AG04449 (cell line): Measurements from ENCODE around the gene DVL2.

Source experiments
- CTCF ChIA-PET: fragments of 350-600 bp; formaldehyde crosslinking; extraction: SDS; loops from one replicate; lab custom pipeline; 2021; ENCODE audit warnings: antibody characterized with exemption; lab: Yijun Ruan, JAX
- POLR2A ChIA-PET: fragments of 400-600, 350-600 bp; formaldehyde crosslinking; extraction: SDS; loops from one replicate; lab custom pipeline; 2020; ENCODE audit warnings: antibody characterized with exemption, inconsistent platforms; lab: Yijun Ruan, JAX
- DNase-seq: peaks from one replicate; pipeline ENCODE4 v3.0.0-alpha.2; 2010; ENCODE audit warnings: low read depth, low spot score
- H3K4me3 ChIP-seq: 2 replicates; pipeline ENCODE4 v1.5.1; 2011; ENCODE audit warnings: low read depth, mild to moderate bottlenecking, control low read depth, low read length
- CTCF ChIP-seq: IDR thresholded peaks from one replicate; pipeline ENCODE4 v1.5.1; 2011; ENCODE audit warnings: mild to moderate bottlenecking, moderate library complexity, low read length, control low read depth, inconsistent platforms; ENCODE audit not compliant: insufficient read depth; ENCODE audit errors: missing control alignments

DVL2 gene

GRCh38 chr17:7220593-7221277 is 13.6 kb downstream of the DVL2 start:
- CTCF ChIA-PET: interaction anchor here (0.7 to 4.6 kb wide), 11 partner anchors 9 to 126 kb away, joined by 3 to 37 read pairs (median 4); no protein-coding TSS in a partner anchor

GRCh38 chr17:7219812-7220592 is 14.3 kb downstream of the DVL2 start, which contains the start of the genes ACADVL and DLG4:
TSS of gene ACADVL (plus strand) at chr17:7219938. CDS start at chr17:7219985, 47 bp downstream.
TSS of gene DLG4 (minus strand) at chr17:7219836.
- ChIA-PET CTCF (interaction anchor here (0.5 to 4.6 kb wide), 14 partner anchors 10 to 175 kb away, joined by 3 to 37 read pairs (median 4); no protein-coding TSS in a partner anchor), POLR2A (interaction anchor here (0.6 to 6.6 kb wide), 10 partner anchors 9 to 174 kb away, joined by 3 to 82 read pairs (median 5); partner anchors contain the start of genes DVL2, GABARAP and PHF23)
- DNase-seq: no peak
- no peak for TF ChIP-seq CTCF
- peak within 1 kb of the TSS; percentile 83 for H3K4me3 ChIP-seq

More at GRCh38 chr17:7220593-7221277, 13.6 kb downstream of the DVL2 start:
- TF ChIP-seq CTCF: peak; percentile 55
- no peak for DNase-seq
- H3K4me3 ChIP-seq: peak overlapping the region; percentile 83
- POLR2A ChIA-PET: interaction anchor here (0.6 to 6.6 kb wide), 6 partner anchors 12 to 175 kb away, joined by 3 to 82 read pairs (median 8); partner anchors contain the start of genes DVL2, GABARAP and PHF23

- CTCF ChIA-PET: interaction anchor here (1.0 to 4.6 kb wide), 7 partner anchors 16 to 174 kb away, joined by 3 to 37 read pairs (median 4); no protein-coding TSS in a partner anchor
- H3K4me3 ChIP-seq: peak overlapping the region; percentile 83
- POLR2A ChIA-PET: interaction anchor here (0.7 to 6.6 kb wide), 7 partner anchors 10 to 173 kb away, joined by 3 to 82 read pairs (median 7); partner anchors contain the start of genes DVL2, GABARAP and PHF23
- TF ChIP-seq CTCF: no peak
- DNase-seq: no peak
Measured at GRCh38 chr17:7219229-7219811, 15.0 kb downstream of the DVL2 start.

GRCh38 chr17:7218758-7219157 is 15.6 kb downstream of the DVL2 start:
- no peak for DNase-seq
- ChIA-PET POLR2A (interaction anchor here (1.4 to 6.6 kb wide), 4 partner anchors 14 to 173 kb away, joined by 4 to 82 read pairs (median 17); partner anchors contain the start of genes DVL2, GABARAP and PHF23), CTCF (interaction anchor here (1.1 to 4.6 kb wide), 4 partner anchors 15 to 173 kb away, joined by 3 to 37 read pairs (median 4); no protein-coding TSS in a partner anchor)
- no peak for TF ChIP-seq CTCF
- no peak overlapping the region for H3K4me3 ChIP-seq

- DNase-seq: no peak
- CTCF ChIA-PET: interaction anchor here (4.6 kb wide), 1 partner anchor 79 kb away, joined by 37 read pairs; no protein-coding TSS in a partner anchor
- H3K4me3 ChIP-seq: peak overlapping the region; percentile 66
- TF ChIP-seq CTCF: no peak
- POLR2A ChIA-PET: no interaction called here
Measured at GRCh38 chr17:7218166-7218565, 16.2 kb downstream of the DVL2 start.
